SU-DHL-6 (cell line): ENCODE results near the gene FLAD1.

Source experiments
- EZH2phosphoT487 ChIP-seq: fragments of 200-600 bp; sonication (generic), shearing (Covaris generic); conservative IDR thresholded peaks from 2 replicates; pipeline ENCODE4 v1.6.1; 2018; ENCODE audit warnings: mild to moderate bottlenecking, antibody characterized with exemption, low read length, moderate library complexity, mixed read lengths
- TF ChIP-seq, protein P1 (sequence below): fragments of 200-600 bp; sonication (generic); IDR thresholded peaks from one replicate; pipeline ENCODE4 v1.5.1; 2017; ENCODE audit warnings: antibody characterized with exemption, mild to moderate bottlenecking, low read length, moderate library complexity; ENCODE audit not compliant: insufficient read depth, poor library complexity, severe bottlenecking

DNA sequence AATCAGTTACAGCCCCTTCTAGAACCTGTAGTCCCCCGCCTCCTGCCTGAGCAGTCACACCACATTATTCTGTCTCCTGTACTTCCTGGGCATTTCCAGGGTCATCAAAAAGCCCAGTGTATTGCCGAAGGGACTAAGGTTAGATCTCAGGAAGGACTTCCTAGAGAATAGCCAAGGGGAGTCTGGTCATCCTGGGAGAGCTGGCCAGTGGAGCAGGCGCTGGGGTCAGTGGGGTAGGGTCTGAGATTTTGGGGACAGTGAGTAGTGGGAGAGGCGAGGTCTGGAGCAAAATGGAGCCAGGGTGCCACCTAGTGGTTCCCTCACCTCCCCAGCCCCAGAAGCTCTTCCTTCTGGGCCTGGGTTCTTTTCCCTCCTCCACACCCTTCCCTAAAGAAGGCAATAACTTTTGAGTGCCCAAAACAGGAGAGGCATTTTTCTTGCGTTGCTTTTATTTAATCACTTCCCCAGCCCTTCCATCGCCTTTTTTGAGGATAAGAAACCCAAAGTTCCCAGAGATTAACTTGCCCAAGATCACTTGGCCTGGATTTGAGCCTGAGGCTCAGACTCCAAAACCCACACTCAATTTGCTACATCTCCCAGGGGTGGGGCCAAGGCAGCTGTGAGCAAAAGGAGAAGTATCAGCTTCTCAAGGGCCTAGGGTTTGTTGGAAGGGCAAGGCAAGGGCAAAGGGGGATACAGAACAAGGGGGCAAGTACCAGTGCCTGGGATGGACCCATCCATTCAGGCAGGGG is 39.3 kb upstream of the FLAD1 start:
- TF ChIP-seq, protein P1, sequence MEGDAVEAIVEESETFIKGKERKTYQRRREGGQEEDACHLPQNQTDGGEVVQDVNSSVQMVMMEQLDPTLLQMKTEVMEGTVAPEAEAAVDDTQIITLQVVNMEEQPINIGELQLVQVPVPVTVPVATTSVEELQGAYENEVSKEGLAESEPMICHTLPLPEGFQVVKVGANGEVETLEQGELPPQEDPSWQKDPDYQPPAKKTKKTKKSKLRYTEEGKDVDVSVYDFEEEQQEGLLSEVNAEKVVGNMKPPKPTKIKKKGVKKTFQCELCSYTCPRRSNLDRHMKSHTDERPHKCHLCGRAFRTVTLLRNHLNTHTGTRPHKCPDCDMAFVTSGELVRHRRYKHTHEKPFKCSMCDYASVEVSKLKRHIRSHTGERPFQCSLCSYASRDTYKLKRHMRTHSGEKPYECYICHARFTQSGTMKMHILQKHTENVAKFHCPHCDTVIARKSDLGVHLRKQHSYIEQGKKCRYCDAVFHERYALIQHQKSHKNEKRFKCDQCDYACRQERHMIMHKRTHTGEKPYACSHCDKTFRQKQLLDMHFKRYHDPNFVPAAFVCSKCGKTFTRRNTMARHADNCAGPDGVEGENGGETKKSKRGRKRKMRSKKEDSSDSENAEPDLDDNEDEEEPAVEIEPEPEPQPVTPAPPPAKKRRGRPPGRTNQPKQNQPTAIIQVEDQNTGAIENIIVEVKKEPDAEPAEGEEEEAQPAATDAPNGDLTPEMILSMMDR, result peak; percentile 78
- no peak for TF ChIP-seq EZH2phosphoT487
